ENCODE measurements around the gene GMPPA. TPM values are rescaled to one million over a fixed set of nuclear protein-coding genes. Genes with fewer than 3 reads are reported as not detected.

GMPPA gene
- total and polyA plus RNA-seq, 3 donors from 2014 or later, result 19.6 to 28.3 (median 24.6) TPM

GRCh38 chr2:219453671-219454590 is 44.8 kb upstream of the GMPPA start:
- Histone ChIP-seq H3K9me3 (no peaks in the 10 kb centered on the region), H3K4me3 (no peak overlapping the region), H3K27me3 (no peaks in the 10 kb centered on the region), H3K27ac (no peak overlapping the region), H3K36me3 (ENCODE audit: low read depth, missing control alignments) (no peaks in the 10 kb centered on the region), H3K4me1 (peaks cover 20% of the 10 kb centered on the region)
- TF ChIP-seq CTCF (IDR thresholded peaks at IDR 0.05), result no peak
- no peak for TF ChIP-seq POLR2A (IDR thresholded peaks at IDR 0.05)
- no peak for DNase-seq
- intact Hi-C loops (cut with DNase I; ENCODE audit: low total_unique reads), result no loop called here
- 91% methylated on average over 9 to 10 of the region's 10 CpGs for WGBS, 2 donors

GRCh38 chr2:219455581-219455980 is 43.1 kb upstream of the GMPPA start:
- H3K4me1 ChIP-seq, result peaks cover 37% of the 10 kb centered on the region
- TF ChIP-seq POLR2A (IDR thresholded peaks at IDR 0.05) (no peak), CTCF (IDR thresholded peaks at IDR 0.05) (no peak)
- no peaks in the 10 kb centered on the region for H3K27me3 ChIP-seq
- H3K36me3 ChIP-seq (ENCODE audit: low read depth, missing control alignments), result no peaks in the 10 kb centered on the region
- H3K9me3 ChIP-seq, result no peaks in the 10 kb centered on the region
- no peak overlapping the region for H3K27ac ChIP-seq
- intact Hi-C loops (cut with DNase I; ENCODE audit: low total_unique reads), result no loop called here
- H3K4me3 ChIP-seq, result no peak overlapping the region
- no peak for DNase-seq
- 84 to 94% methylated on average over 6 of the region's 6 CpGs for WGBS, 2 donors

- Histone ChIP-seq H3K4me1 (peaks cover 37% of the 10 kb centered on the region), H3K9me3 (no peaks in the 10 kb centered on the region), H3K27me3 (no peaks in the 10 kb centered on the region), H3K36me3 (ENCODE audit: low read depth, missing control alignments) (no peaks in the 10 kb centered on the region), H3K27ac (no peak overlapping the region), H3K4me3 (no peak overlapping the region)
- no peak for DNase-seq
- intact Hi-C loops (cut with DNase I; ENCODE audit: low total_unique reads), result no loop called here
- 85 to 87% methylated on average over 5 of the region's 5 CpGs for WGBS, 2 donors
- no peak for TF ChIP-seq CTCF (IDR thresholded peaks at IDR 0.05)
- TF ChIP-seq POLR2A (IDR thresholded peaks at IDR 0.05), result no peak
These were observed 40.8 kb upstream of the GMPPA start for GRCh38 chr2:219457784-219458369.

GRCh38 chr2:219458996-219459395 is 39.7 kb upstream of the GMPPA start:
- no peak for DNase-seq
- 87 to 90% methylated on average over 8 of the region's 8 CpGs for WGBS, 2 donors
- no peak for TF ChIP-seq CTCF (IDR thresholded peaks at IDR 0.05)
- TF ChIP-seq POLR2A (IDR thresholded peaks at IDR 0.05), result no peak
- Histone ChIP-seq H3K4me1 (peaks cover 26% of the 10 kb centered on the region), H3K9me3 (no peaks in the 10 kb centered on the region), H3K27me3 (no peaks in the 10 kb centered on the region), H3K36me3 (ENCODE audit: low read depth, missing control alignments) (no peaks in the 10 kb centered on the region), H3K27ac (no peak overlapping the region), H3K4me3 (no peak overlapping the region)
- intact Hi-C loops (cut with DNase I; ENCODE audit: low total_unique reads), result no loop called here
